ENCODE data around the gene ZBTB7C. TPM values are rescaled to one million over a fixed set of nuclear protein-coding genes. Genes with fewer than 3 reads are reported as not detected.
"Not testable (repeated sequence)": the region's sequence is repeated elsewhere in the genome, so short reads cannot be mapped to it uniquely, and the experiment has no call there.

Gene ZBTB7C
- total RNA-seq, 1 donor from 2014 or later: 44.2 TPM

- DNase-seq (ENCODE audit: low spot score) (no peak), ATAC-seq (no peak)
- intact Hi-C loops (cut with DNase I): loop anchor here (5.0 kb wide), 1 partner anchor 1413 kb away; no protein-coding TSS in a partner anchor
Measured at GRCh38 chr18:48290162-48290926, 118.8 kb downstream of the ZBTB7C start.

GRCh38 chr18:48284743-48285142 lies 124.4 kb downstream of the ZBTB7C start:
- intact Hi-C loops (cut with DNase I): loop anchor here (5.0 kb wide), 1 partner anchor 1463 kb away; no protein-coding TSS in a partner anchor
- DNase-seq (ENCODE audit: low spot score): no peak
- ATAC-seq: no peak

DNA sequence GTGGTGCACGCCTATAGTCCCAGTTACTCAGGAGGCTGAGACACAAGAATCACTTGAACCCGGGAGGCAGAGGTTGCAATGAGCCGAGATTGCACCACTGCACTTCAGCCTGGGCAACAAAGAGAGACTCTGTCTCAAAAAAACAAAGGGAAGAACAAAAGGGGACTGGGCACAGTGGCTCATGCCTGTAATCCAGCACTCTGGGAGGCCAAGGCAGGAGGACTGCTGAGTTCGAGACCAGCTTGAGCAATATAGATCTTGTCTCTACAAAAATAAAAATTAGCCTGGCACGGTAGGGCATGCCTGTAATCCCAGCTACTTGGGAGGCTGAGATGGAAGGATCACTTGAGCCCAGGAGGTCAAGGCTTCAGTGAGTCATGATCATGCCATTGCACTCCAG lies 125.2 kb downstream of the ZBTB7C start:
- ATAC-seq; DNase-seq (ENCODE audit: low spot score): not testable (repeated sequence)
- intact Hi-C loops (cut with DNase I): loop anchor here (5.0 kb wide), 1 partner anchor 1463 kb away; no protein-coding TSS in a partner anchor

- intact Hi-C loops (cut with DNase I): loop anchor here (5.0 kb wide), 1 partner anchor 1466 kb away; no protein-coding TSS in a partner anchor
- not testable (repeated sequence) for ATAC-seq; DNase-seq (ENCODE audit: low spot score)
Measured at GRCh38 chr18:48281460-48281859, 127.7 kb downstream of the ZBTB7C start.

- ATAC-seq (no peak), DNase-seq (ENCODE audit: low spot score) (no peak)
- intact Hi-C loops (cut with DNase I): no loop called here
Measured at GRCh38 chr18:48279312-48279711, 129.9 kb downstream of the ZBTB7C start.

DNA sequence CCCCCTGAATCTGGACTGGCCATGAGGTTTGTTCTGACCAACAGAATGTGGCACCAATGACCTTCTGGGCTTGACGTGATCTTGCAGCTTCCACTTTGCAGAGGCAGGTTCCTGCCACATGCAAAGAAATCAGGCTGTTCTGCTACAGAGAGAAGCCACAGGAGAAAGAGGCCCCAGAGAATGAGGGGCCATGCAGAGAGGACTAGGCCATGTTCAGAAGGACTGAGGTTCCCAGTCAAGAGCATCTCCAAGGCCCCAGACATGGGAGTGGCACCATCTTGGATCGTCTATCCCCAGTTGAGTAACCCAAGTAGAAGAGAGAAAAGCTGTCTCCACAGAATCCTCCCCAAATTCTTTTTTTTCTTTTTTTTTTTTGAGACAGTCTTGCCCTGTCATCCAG lies 131.1 kb downstream of the ZBTB7C start:
- intact Hi-C loops (cut with DNase I): no loop called here
- ATAC-seq: no peak
- DNase-seq (ENCODE audit: low spot score): no peak

DNA sequence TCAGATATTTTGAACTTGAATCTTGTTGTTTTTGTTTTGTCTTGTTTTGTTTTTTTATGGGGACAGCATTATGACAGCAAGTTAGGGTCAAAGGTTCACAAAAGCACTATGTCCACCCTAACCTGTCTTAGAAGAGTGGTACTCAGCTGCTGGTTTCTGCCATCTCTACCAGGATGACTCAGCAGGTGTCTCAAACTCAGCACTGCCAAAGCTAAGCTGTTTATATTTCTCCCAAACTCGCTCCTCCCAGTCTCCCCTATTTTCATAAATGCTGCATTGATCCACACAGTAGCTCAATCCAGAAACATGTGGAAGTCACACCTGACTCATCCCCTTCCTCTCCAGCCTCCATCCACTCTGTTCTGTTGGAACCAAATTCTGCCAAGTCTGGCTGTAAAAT lies 134.9 kb downstream of the ZBTB7C start:
- ATAC-seq: peak; percentile 17
- intact Hi-C loops (cut with DNase I): no loop called here
- DNase-seq (ENCODE audit: low spot score): no peak

DNA sequence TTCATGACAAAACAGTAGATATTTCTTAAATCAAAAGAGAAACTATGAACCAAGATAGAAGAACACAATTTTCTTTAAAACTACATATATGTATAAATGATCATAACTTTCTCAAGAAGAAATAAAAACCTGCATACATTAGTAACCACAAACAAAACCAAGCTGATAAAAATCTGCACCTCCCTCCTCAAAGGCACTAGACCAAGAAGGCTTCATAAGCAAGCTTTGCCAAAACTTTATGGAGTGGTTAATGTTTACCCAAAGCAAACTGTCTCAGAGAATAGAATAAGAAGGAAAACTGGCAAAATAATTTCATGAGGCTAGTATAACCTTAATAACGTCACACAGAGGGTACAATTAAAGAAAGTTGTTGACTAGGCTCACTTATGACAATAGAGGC lies 138.3 kb downstream of the ZBTB7C start:
- DNase-seq (ENCODE audit: low spot score): no peak
- intact Hi-C loops (cut with DNase I): no loop called here

DNA sequence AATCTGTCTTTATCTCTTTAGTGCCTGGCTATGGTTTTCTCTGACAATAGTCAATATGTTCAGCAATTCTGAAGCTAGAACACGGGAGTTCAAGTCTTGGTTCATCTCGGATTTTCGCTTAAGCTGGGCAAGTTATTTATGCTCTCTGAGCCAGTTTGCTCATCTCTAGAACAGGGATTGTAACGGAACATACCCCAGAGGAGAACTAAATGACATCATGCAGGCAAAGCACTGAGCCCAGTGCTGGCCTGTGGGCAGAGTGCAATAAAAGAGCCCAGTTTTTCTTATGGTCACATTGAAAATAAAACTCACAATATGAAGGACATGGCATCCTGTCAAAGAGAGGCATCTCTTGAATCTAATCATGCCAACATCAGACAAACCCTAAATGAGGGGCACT lies 143.9 kb downstream of the ZBTB7C start:
- intact Hi-C loops (cut with DNase I): no loop called here
- ATAC-seq (peak; percentile 78), DNase-seq (ENCODE audit: low spot score) (no peak)

More for the DNA sequence above, 138.3 kb downstream of the ZBTB7C start:
- no peak for ATAC-seq

DNA sequence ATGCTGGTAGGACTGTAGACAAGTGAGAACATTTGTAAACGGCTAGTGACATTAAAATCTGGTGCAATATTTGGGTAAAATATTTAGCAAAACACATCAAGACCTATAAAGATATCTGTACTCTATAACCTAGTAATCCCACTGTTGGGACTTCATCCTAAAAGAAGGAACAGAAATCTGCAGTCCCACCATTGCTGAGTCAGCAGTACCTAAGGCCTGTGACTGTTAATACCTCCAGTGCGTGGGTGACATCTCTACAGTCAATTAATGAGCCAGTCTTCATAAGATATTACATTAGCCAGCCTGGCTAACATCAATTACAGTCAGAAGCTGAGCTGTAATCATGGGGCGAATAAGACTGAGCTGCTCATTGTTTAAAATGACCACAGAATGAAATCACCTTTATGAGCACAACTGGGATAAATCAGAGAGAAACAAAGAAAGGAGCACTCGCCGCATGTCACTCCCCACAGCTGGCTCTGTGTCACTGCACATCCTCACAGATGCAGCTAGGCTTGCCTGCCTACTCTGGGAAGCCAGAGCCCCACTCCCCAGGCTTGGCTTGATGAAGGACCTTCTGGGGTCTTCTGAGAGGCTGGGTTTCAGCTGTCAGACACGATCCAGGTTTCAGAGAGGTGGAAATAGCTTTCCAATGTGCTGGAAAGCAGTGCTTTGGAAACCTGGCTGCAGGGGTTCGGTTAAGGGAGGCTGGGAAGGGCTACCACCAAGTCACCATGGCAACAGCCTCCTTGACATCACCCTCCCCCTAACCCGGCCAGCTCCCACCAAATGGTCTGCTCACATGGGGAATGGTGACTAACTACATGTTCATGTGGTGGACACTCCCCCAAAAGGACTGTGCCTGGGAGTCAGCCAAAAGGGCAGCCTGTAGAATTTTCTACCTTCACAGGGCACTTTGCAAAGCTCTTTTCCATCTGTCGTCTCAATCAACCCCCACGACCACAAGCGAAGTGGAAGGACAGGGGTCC lies 145.0 kb downstream of the ZBTB7C start:
- DNase-seq (ENCODE audit: low spot score) (no peak), ATAC-seq (no peak)
- intact Hi-C loops (cut with DNase I): no loop called here

- no peak for ATAC-seq
- intact Hi-C loops (cut with DNase I): no loop called here
Measured at GRCh38 chr18:48263192-48263853, 145.9 kb downstream of the ZBTB7C start.

GRCh38 chr18:48260237-48260636 lies 148.9 kb downstream of the ZBTB7C start:
- DNase-seq (ENCODE audit: low spot score) (no peak), ATAC-seq (no peak)
- intact Hi-C loops (cut with DNase I): no loop called here

More at GRCh38 chr18:48263192-48263853, 145.9 kb downstream of the ZBTB7C start:
- no peak for DNase-seq (ENCODE audit: low spot score)

DNA sequence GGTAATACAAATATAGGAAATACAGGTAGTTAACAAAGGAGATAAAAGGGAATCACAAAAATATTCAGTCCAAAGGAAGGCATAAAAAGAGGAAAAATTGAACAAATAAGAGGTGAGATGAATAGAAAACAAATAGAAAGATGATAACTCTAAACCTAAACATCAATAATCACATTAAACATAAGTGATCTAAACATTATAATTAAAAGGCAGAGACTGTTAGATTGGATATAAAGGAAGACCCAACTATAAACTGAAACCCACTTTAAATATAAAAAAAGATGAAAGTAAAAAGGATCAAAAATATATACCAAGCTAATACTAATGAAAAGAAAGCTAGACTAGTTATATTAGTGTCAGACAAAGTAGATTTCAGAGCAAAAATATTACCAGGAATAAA lies 152.3 kb downstream of the ZBTB7C start:
- intact Hi-C loops (cut with DNase I): no loop called here
- ATAC-seq (no peak), DNase-seq (ENCODE audit: low spot score) (no peak)

GRCh38 chr18:48254077-48254602 lies 155.0 kb downstream of the ZBTB7C start:
- intact Hi-C loops (cut with DNase I): no loop called here
- DNase-seq (ENCODE audit: low spot score) (no peak), ATAC-seq (no peak)

- ATAC-seq (no peak), DNase-seq (ENCODE audit: low spot score) (no peak)
- intact Hi-C loops (cut with DNase I): no loop called here
Measured at GRCh38 chr18:48252525-48252924, 156.7 kb downstream of the ZBTB7C start.

GRCh38 chr18:48250918-48251317 lies 158.3 kb downstream of the ZBTB7C start:
- intact Hi-C loops (cut with DNase I): no loop called here
- no peak for ATAC-seq
- DNase-seq (ENCODE audit: low spot score): no peak

DNA sequence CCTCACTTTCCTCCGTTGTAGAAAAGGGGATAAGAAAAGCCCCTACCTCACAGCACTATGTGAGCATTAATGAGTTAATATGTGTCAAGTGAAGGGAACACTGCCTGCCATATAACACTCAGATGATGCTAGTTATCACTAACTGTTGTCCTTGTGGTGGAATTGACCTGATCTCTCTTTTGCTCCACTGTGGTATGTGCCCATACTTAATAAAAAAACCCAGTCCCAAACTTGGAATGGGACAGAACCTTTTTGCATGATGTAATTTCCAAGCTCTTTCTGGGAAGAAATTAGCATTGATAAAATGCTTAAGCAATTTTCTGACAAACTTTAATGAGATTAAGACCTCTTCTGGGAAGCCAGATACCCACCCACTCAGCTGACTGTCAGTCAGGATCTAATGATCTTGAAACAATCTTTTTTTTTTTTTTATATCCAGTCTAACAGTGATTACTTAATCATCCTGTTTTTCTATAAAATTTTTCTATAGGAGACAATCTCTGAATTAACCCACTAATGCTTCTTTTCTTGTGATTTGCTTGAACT lies 158.7 kb downstream of the ZBTB7C start:
- intact Hi-C loops (cut with DNase I): no loop called here
- ATAC-seq: no peak
- no peak for DNase-seq (ENCODE audit: low spot score)

GRCh38 chr18:48249854-48250253 lies 159.3 kb downstream of the ZBTB7C start:
- ATAC-seq: no peak
- DNase-seq (ENCODE audit: low spot score): no peak
- intact Hi-C loops (cut with DNase I): no loop called here

DNA sequence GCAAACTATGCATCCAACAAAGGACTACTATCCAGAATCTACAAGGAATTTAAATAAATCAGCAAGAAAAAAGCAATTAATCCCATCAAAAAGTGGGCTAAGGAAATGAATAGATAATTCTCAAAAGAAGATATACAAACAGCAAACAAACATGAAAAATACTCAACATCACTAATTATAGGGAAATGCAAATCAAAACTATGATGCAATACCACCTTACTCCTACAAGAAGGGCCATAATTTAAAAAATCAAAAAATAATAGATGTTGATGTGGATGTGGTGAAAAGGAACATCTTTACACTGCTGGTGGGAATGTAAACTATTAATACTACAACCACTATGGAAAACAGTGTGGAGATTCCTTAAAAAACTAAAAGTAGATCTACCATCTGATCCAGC lies 164.7 kb downstream of the ZBTB7C start:
- intact Hi-C loops (cut with DNase I): no loop called here
- DNase-seq (ENCODE audit: low spot score) (no peak), ATAC-seq (no peak)

Data from sciatic nerve (tissue), 2 donors.